ENCODE data around the gene LRMDA. TPM values are rescaled to one million over a fixed set of nuclear protein-coding genes. Genes with fewer than 3 reads are reported as not detected.

Gene LRMDA
- polyA plus RNA-seq, 3 donors, result 39.8 to 59.6 (median 56.4) TPM

DNA sequence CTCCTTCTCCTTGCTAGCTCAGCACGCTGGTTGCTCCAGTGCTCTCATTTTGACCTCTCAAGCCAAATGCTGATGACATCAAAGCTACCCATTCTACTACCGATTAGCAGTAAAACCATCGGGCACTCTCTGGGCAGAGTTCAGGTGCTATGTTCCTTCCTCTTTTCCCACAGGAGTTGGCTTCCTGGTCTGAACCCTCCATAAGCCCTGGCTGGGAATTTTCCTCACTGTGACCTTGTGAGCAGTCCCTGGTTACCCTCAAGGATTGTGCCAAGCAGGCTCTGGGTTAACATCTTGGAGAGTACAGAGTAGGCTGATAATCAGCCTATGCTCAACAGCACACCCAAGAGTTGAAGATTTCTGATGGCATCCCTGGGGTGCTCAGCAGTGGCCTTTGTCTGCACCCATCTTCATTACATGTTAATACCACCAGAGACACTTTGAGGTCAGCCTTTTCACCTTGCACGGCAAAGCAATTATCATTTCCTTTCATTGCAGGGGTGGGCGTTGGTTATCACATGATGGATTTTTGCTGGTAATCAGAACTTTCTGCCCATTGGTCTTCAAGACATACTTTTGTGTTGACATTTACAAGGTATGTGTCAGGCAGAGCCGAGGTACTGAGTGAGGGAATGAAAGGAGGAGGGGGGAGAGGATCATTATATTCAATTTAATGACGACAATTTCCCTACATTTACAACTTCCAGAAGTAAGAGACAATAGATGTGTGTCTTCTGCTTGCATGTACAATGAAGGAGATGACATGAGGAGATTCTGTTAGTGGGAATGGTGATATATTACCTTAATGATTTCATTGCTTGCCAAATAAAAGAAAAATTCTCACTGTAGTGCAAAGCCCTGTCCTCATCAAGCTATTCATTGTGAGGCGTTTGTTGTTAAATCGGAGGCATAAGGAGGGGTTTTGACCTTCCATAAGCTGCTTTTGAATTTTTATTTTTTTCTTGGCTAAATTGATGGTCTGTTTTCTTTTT lies 452.0 kb downstream of the LRMDA start:
- H3K36me3 Mint-ChIP-seq, result peaks cover 5 to 7% of the 10 kb centered on the region in 2 donors
- Histone ChIP-seq H3K27ac (ENCODE audit: low read depth in 1 of 2, low read length in 2 of 2) (no peak overlapping the region), H4K20me1 (ENCODE audit: insufficient read depth, low read length) (peaks cover 5% of the 10 kb centered on the region), H3K79me2 (ENCODE audit: insufficient read depth, low read length) (no peaks in the 10 kb centered on the region), H2AFZ (ENCODE audit: insufficient read depth, low read depth, low read length, poor library complexity, severe bottlenecking) (no peak overlapping the region), H3K4me3 (replicated peaks in 1 of 3; ENCODE audit: low read depth in 2 of 3, low read length in 3 of 3) (no peak overlapping the region), H3K4me2 (replicated peaks; ENCODE audit: extremely low read depth, low read length, poor library complexity, severe bottlenecking) (no peak overlapping the region), H3K36me3 (replicated peaks in 1 of 2; ENCODE audit: control insufficient read depth in 1 of 2, insufficient read depth in 2 of 2, low read length in 2 of 2) (peaks cover 0 to 11% of the 10 kb centered on the region in 2 donors), H3K9ac (ENCODE audit: insufficient read depth, low read length, poor library complexity, severe bottlenecking) (no peak overlapping the region), H3K4me1 (ENCODE audit: control insufficient read depth in 1 of 2, insufficient read depth in 2 of 2, low read length in 2 of 2) (peaks cover 0 to 6% of the 10 kb centered on the region in 2 donors), H3K9me3 (replicated peaks in 1 of 2; ENCODE audit: control insufficient read depth in 1 of 2, insufficient read depth in 1 of 2, low read length in 2 of 2) (no peaks in the 10 kb centered on the region), H3K27me3 (ENCODE audit: control insufficient read depth in 2 of 2, insufficient read depth in 2 of 2, low read length in 2 of 2) (no peaks in the 10 kb centered on the region)
- intact Hi-C loops (cut with micrococcal nuclease), result no loop called here
- TF ChIP-seq, protein P1, sequence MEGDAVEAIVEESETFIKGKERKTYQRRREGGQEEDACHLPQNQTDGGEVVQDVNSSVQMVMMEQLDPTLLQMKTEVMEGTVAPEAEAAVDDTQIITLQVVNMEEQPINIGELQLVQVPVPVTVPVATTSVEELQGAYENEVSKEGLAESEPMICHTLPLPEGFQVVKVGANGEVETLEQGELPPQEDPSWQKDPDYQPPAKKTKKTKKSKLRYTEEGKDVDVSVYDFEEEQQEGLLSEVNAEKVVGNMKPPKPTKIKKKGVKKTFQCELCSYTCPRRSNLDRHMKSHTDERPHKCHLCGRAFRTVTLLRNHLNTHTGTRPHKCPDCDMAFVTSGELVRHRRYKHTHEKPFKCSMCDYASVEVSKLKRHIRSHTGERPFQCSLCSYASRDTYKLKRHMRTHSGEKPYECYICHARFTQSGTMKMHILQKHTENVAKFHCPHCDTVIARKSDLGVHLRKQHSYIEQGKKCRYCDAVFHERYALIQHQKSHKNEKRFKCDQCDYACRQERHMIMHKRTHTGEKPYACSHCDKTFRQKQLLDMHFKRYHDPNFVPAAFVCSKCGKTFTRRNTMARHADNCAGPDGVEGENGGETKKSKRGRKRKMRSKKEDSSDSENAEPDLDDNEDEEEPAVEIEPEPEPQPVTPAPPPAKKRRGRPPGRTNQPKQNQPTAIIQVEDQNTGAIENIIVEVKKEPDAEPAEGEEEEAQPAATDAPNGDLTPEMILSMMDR (IDR thresholded peaks at IDR 0.05), result no peak
- WGBS (ENCODE audit: insufficient coverage), result 98% methylated on average over 6 of the region's 9 CpGs
- H3K9me3 Mint-ChIP-seq, result no peaks in the 10 kb centered on the region
- H3K4me3 Mint-ChIP-seq, result no peak overlapping the region
- no peaks in the 10 kb centered on the region for H3K27me3 Mint-ChIP-seq (ENCODE audit: low read depth in 3 of 3)
- peaks cover 7% of the 10 kb centered on the region for H3K4me1 Mint-ChIP-seq
- H3K27ac Mint-ChIP-seq, result no peak overlapping the region
- no peak for DNase-seq

DNA sequence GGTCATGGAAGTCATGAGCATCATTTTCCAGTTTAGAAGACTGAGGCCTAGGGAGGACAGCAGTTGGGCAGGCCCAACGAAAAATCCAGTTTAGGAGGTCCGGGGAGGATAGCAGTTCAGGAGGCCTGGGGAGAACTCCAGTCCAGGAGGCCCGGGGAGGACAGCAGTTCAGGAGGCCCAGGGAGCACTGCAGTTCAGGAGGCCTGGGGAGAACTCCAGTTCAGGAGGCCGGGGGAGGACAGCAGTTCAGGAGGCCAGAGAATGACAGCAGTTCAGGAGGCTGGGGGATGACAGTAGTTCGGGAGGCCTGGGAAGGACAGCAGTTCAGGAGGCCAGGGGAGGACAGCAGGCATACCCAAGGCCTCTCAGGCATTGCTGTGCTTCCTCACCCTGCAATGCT lies 453.4 kb downstream of the LRMDA start:
- H3K36me3 ChIP-seq (replicated peaks in 1 of 2; ENCODE audit: control insufficient read depth in 1 of 2, insufficient read depth in 2 of 2, low read length in 2 of 2), result peaks cover 0 to 13% of the 10 kb centered on the region in 2 donors
- Mint-ChIP-seq H3K27me3 (ENCODE audit: low read depth in 3 of 3) (no peaks in the 10 kb centered on the region), H3K27ac (no peak overlapping the region), H3K36me3 (peaks cover 7 to 12% of the 10 kb centered on the region in 2 donors), H3K9me3 (no peaks in the 10 kb centered on the region), H3K4me3 (no peak overlapping the region), H3K4me1 (peaks cover 7% of the 10 kb centered on the region)
- no peaks in the 10 kb centered on the region for H3K27me3 ChIP-seq (ENCODE audit: control insufficient read depth in 2 of 2, insufficient read depth in 2 of 2, low read length in 2 of 2)
- H3K27ac ChIP-seq (ENCODE audit: low read depth in 1 of 2, low read length in 2 of 2), result no peak overlapping the region
- TF ChIP-seq, protein P1 (IDR thresholded peaks at IDR 0.05), result no peak
- H3K4me2 ChIP-seq (replicated peaks; ENCODE audit: extremely low read depth, low read length, poor library complexity, severe bottlenecking), result no peak overlapping the region
- no peaks in the 10 kb centered on the region for H3K79me2 ChIP-seq (ENCODE audit: insufficient read depth, low read length)
- DNase-seq, result no peak
- H3K9me3 ChIP-seq (replicated peaks in 1 of 2; ENCODE audit: control insufficient read depth in 1 of 2, insufficient read depth in 1 of 2, low read length in 2 of 2), result no peaks in the 10 kb centered on the region
- no peak overlapping the region for H3K4me3 ChIP-seq (replicated peaks in 1 of 3; ENCODE audit: low read depth in 2 of 3, low read length in 3 of 3)
- H2AFZ ChIP-seq (ENCODE audit: insufficient read depth, low read depth, low read length, poor library complexity, severe bottlenecking), result no peak overlapping the region
- peaks cover 5% of the 10 kb centered on the region for H4K20me1 ChIP-seq (ENCODE audit: insufficient read depth, low read length)
- intact Hi-C loops (cut with micrococcal nuclease), result no loop called here
- H3K9ac ChIP-seq (ENCODE audit: insufficient read depth, low read length, poor library complexity, severe bottlenecking), result no peak overlapping the region
- H3K4me1 ChIP-seq (ENCODE audit: control insufficient read depth in 1 of 2, insufficient read depth in 2 of 2, low read length in 2 of 2), result peaks cover 0 to 6% of the 10 kb centered on the region in 2 donors
- WGBS (ENCODE audit: insufficient coverage), result 97% methylated on average over 5 of the region's 5 CpGs

Data from CD14-positive monocyte (primary cell).